Ammon's horn (tissue), 1 donor: ENCODE measurements around the gene ELMO1.

Experiments used
- DNase-seq: peaks from one replicate; pipeline ENCODE4 v3.0.0-alpha.2; 2016; ENCODE audit warnings: low spot score

The ELMO1 gene

DNA sequence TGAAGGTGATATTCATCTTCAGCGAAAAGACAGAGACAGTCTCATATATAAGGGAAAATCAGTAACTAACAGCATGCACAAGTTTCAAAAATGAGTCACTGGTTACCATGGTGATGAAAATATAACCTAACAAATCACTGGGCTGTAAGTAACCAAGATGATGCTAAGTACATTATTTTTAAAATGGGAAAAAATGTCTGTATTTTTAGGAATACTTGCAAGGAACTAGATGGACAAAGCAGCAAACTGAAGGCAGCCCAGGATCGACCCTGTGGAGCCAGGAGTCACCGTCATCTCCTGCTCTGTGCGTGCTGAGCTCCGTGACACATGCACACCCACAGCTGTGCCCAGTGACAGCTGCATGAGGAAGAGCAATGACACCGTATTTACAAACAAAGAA, 137.3 kb downstream of the ELMO1 start:
- peak; percentile 68 for DNase-seq

DNA sequence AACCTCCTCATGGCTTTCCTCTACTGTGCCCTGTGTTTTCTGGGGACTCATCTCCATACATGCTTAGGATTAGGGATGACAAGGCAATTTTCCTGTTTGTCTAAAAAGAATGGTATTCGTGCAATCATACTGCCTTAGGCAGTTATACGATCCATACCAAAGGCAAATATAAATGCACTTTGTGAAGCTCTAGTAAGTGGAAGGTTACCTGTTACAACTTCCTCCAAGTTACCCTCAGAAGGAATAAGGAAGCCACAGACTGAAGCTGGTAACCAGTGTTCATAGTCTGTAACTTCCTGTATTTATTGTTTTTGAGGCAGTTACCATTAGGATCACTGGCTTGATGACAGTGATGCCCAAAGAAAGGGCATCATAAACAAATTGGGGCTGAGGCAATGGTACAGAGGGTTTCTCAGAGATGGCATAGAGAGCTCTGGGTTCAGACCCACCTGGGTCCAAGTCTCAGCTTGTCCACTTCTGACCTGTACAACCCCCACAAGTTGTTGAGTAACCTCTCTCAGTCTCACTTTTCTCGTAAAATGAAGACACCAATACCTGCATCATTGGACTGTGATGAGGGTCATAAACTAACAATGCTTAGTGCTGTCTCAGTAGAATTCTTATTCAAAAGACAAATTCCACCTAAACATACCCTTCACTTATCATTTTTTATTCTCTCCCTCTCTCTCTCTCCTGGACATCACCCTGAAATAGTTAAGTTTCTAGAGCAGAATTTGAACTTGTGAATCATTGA, 138.2 kb downstream of the ELMO1 start:
- DNase-seq: no peak

DNA sequence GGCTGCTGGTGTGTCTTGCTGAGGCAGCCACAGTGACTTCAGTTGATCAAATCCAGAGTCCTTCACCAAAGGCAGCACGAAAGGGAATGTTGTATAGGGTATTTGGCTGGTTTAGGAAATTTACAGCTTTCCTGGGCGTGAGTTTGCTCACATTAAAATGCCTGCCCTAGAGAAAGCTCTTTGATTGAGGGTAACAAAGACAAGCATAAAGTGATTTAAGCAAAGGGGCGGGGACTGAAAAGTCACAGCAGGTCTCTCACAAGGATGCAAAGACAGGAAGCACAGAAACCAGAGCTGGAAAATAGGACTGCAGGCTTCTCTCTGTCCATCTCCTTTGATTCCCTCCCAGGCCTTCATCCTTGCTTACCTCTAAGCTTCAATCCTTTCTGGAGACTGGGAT, 139.2 kb downstream of the ELMO1 start:
- DNase-seq: no peak

DNA sequence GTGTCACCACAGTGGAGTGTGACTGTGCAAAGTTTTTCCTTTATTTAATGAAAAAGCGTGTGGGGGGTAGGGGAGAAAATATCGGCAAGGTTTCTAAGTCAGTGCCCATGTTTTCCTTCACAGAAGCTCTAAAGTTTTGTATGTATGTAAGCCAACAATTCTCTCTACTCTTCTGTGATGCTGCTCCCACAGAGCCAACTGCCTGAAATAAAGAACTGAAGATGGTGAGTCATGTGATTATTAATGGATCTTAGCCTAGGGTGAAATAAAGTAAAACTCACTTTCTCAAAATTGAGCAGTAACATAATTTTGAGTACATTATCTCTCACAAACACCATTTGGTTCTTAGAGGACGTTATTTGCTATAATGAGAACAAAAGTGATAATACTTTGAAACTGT, 143.7 kb downstream of the ELMO1 start:
- no peak for DNase-seq

DNA sequence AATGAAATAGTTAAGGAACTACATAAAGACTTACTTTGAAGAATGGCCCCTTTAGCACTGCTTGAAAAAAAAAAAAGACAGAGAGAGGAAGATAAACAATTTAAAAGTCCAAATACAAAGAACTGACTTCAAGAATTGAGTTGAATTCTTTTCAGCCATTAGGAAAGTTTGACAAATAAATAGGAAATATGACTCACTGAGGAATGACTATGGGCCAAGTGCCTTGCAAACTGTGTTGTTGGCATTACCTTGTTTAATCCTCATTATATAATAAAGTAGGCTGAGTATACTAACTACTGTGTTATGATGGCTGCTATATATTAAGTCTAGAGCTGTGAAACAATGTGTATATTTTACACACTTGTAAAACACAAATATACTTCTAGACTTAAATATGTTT, 151.1 kb downstream of the ELMO1 start:
- DNase-seq: no peak

DNA sequence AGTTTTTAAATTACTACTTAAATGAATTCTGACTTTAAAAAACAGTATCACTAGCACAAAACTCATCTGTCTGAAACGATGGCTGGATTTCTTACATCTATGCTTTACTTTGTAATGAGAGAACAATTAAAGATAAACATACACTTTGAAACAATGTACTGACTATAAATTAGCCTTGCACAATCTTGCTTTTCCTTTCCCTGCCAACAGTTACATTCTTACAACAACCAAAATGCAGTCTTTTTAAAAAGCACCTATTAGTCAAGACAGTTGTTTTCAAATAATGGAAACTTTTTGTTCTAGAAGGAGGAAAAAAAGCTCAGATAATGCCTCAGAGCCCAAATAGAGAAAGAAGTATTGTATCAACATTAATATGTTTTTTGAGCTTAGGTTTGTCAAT, 153.3 kb downstream of the ELMO1 start:
- DNase-seq: no peak

DNA sequence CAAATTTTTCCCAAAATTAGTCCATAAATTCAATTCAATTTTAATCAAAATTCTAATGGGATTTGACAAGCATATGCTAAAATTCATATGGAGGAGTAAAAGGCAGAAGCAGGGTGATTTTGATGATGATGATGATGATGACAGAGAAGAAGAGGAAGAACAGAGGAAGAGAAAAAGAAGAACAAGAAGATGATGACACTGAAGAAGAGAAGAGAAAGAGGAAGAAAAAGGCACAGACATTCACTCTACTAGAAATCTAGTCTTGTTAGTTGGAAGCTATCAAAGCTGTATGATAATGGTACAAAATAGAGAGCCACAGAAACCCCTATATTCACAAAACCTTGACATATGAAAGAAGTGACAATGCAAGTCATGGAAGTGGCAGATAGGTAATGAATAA, 157.9 kb downstream of the ELMO1 start:
- DNase-seq: no peak

DNA sequence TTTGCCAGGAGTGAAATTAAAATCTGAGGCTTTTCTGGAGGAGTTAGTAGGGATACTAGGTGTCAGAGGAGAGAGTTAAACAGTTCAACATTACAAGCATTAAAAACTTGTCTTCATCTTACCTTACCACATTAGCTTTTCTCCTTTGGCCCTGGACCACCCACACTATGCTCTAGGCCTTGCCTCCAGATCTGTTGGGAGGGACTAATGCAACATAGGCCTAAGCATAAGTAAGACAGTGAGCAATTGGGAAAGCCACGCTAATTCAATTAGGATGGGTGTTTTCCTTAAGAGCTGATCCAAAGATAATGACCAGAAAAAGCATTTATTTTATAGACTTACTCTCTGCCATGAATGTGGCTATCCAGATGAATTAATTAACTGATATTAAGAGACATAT, 158.9 kb downstream of the ELMO1 start:
- no peak for DNase-seq

DNA sequence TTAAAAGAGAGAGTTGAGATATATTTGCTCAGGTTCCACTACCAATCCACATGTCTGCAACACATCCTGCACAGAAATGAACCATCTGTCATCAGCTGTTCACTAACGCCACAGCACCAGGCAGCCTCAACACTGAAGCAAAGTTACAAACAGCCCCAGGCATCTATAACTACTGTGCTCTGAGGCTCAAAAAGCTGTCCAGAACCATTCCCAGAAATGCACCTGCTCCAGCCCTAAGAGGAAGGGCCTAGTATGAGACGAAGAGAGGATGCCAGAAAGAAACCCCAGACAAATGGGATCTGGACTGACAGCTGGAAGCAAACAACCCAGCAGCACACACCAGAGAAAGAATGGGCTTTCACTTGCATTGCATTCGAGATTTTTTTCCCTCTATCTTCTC, 159.3 kb downstream of the ELMO1 start:
- peak; percentile 45 for DNase-seq

DNA sequence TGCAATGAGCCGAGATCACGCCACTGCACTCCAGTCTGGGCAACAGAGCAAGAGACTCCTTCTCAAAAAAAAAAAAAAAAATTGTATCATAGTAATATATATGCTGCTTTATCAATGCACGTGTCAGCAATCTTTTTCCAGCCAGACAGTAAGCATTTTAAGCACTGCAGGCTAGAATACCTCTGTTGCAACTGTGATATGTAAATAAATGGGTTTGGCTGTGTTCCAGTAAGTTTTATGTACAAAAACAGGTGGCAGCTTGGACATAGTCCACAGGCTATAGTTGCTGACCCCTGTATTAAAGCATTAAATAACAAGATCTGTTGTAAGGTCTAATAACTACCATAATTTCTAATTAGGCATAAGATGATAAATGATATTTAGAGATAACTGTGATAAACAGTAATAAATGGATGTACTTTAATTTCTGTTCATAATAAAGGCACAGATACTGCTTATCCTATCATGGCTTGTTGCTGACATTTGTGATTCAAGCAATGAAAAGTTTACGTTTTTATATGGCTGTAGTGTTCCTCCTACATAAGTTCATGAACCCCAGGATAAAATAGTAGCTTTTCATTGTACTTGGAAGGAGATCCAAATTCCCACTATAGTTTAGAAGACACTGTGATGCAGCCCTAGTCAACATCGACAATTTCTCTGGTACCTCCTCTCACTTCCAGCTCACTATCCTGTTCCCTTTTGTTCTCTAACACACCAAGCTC, 161.4 kb downstream of the ELMO1 start:
- no peak for DNase-seq

DNA sequence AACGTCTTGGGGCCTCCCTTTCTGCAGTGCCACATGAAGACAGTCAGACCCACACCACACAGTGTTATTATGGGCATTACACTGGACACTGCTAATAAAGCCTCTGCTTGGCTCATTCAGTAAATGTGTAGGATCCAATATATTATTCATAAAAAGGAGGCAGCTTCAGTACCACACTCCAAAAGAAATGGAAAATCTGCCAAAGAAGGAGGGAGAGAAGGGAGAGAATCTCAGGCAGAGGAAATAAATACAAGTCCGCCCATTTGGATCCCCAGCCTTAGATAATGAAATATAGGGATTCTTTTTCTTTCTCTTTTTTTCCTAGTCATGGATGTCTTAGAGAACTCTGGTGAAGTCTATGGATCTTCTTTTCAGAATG, 162.2 kb downstream of the ELMO1 start:
- DNase-seq: no peak

DNA sequence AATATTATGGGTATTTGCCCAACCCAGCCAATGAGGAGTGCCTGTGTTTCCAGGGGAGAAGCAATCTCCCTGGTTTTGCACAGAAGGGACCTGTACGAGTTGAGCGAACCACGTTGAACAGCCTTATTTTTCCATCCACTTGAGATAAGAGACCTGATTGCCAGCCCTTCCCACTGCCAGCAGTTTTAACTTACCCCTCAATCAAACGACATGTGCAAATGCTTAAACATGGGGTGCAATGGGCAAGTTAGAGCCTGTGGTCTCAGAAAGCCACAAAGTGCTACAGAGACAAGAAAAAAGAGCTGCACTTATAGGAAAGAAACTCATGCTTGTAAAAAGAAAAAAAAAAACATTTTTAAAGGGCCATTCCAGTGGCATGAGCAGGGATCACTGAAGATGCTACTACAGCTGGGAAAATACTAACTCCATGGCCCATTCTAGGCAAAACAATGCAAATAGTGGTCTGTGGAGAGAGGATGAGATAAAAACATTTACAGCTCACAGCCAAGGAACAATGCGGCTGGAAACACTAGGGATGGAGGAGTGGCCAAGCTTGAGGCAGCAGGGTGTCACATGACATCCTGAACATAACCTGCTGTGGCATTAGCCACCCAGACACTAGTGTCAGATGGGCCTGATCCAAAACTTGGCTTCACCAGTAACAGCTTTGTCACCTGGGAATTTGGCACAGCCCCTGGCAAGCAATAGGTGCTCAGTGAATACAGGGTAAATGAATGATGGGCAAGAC, 162.8 kb downstream of the ELMO1 start:
- DNase-seq: peak; percentile 64

DNA sequence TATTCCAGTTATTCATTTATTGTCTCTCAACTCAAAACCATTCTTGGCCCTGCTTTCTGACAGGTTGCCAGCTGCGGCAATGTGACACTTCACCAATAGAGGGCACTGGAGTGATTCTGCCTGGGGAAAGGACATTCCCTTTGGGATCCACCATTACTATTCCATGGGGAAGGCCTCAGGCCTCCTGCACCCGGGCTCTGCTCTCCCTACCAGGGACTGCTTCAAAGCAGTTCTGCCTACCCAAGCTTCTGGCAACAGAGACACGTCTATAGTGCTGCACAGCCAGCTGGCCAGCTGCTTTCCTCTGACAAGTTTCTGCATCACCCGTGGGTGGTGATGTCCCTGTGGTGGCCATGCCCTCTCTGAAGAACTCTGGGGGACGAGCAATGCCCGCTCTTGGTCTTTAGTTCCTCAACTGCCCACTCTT, 163.8 kb downstream of the ELMO1 start:
- DNase-seq: peak; percentile 61

DNA sequence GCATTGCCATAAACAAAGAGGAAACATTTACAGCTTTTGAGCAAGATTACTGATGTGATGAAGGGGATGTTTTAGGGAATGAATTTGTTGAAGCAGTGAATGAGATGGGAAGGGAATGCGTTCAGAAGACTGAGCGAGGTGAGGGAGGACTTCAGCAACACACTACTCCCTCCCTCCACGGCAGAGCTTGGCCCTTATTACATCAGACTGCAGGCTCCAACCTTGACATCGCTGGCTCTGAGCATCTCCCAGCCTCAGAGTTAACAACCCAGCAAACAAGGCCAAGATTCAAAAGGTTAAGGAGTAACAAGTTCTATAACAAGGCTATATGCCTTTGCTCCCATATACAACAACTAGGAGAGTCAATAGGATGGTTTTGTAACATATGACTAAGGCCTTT, 164.4 kb downstream of the ELMO1 start:
- no peak for DNase-seq

DNA sequence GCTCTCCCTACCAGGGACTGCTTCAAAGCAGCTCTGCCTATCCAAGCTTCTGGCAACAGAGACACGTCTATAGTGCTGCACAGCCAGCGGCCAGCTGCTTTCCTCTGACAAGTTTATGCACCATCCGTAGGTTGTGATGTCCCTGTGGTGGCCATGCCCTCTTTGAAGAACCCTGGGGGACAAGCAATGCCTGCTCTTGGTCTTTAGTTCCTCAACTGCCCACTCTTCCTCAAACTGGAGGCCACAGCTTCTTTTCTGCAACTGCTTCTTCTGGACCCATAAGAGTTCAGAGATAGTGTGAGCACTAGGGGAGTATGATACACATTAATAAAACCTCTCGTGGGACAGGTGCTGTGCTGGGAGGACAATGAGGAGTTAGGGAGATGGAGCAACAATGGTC, 164.9 kb downstream of the ELMO1 start:
- no peak for DNase-seq

DNA sequence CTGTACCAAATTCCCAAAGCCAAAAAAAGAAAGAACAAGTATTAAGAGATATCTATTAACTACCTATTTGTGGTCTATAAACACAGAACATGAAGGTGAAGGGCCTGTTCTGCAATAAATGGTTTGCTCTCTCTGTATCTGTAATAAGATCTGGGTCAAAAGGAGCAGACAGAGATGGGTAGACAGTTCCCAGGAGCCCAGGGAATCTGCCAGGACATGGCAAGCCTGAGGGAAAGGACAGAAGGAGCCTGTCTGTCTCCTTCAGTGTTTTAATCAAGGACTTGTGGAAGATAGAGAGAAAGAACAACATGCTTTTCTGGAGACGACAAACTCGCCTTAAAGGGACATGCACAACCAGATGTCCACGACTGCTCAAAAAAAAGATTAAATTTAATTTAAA, 165.7 kb downstream of the ELMO1 start:
- DNase-seq: no peak

DNA sequence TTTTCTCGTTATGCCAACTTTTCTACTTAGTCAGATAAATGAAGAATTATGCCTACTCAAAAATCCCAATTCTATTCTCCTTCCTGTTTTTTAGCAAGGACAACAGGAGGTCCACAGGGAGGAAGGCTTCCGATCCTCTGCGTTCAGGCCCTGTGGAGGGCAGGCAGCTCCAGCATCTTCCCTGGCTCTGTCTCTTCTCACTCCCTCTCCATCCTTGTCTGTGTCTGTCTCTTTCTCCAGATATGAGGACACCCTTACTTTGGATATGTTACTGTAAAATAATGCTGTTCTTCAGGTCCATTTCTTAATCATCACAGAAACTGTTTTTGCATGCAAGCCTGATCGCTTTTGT, 166.6 kb downstream of the ELMO1 start:
- DNase-seq: no peak

DNA sequence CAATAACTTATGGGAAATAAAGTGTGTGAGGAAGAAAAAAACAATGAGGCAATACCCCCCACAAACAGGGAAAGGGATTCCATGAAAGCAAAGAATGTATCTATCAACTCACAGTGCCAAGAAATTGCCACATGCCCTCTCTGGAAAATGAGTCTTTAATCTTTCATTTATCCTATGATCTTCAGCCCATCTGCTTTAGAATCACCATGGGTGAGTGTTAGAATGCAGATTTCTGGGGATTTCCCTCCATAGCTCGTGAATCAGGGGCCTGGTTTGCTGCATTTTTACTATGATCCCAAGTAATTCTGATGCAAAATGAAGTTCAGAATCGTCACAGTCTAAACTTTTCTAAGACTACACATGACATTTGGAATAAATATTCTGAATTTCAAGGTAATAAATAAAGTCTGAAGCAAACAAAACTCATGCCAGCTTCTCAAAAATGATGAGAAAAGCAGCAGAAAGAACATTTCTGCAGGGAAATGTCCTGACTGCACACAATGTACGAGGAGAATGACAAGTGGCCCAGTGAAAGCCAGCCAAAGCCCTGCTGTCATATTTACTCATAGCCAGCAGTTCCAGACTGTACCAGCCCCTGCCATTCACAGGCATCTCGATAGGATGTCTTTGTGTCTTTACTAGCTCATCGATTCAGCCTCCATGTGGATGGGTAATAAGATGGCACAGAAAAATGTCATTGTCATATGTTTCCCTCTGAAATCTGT, 167.1 kb downstream of the ELMO1 start:
- peak; percentile 96 for DNase-seq

DNA sequence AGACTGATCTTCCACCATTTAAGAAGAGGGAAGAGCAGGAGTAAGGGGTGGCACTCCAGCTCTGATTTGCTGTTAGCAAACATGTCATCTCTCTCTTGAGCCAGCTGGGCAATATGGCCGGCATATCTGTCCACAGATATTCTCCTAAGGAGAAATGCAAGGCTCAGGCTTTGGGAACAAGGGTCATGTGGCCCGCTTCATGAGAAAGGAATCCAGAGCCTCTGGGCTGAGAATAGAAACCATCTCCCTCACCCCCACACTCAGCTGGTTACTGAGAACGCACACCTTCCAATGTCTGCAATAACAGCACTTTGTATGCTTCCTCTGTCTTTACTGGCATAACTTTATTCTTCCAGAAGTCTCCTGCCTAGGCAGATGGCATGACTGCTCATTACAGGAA, 171.2 kb downstream of the ELMO1 start:
- DNase-seq: no peak

DNA sequence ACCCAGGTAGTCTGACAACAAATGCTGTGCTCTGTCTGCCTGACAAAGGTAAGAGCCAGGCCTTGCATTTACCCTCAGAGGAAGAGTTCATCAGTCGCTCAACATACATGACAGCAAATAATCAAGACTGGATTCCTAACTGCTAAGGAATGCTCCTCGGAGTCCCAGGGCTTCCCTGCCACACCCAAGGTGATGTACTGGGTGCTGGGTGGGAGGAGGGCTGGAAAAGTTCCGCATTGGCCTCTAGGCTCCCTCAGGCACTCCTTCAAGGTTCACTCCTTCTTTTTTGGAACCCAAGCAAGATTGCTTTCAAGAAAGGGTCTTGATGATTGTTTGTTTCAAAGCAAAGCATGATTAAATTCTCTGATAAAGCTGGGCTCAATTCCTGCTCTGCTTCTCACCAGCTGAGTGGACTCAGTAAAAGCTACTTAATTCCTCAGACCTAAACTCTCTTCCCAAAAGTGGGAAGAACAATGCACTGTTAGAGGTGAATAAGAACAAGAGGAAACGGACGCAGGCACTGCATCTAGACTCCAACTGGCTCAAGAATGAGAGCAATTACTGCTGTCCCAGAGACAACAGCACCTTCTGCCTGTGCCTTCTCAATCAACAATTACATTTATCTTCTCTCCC, 173.5 kb downstream of the ELMO1 start:
- no peak for DNase-seq

DNA sequence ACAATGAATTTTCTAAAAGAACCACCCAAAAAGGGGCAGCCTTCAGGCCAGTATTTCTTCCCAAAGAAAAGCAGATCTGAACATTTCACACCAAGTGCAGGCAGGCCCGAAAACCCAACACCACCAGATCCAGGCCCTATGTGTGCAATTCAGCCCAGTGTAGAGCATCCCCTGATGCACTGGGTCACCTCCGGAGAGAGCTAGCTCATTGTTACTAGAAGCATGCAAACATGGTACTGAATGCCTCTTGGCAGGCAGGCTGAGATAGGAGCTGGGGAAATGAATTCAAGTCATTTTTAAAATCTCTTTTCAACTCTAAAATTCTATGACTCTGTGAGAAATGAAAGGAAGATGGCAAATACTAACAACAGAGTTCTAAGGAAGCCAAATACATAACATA, 174.8 kb downstream of the ELMO1 start:
- no peak for DNase-seq
